Measurements from ENCODE around the gene DSC1. TPM values are rescaled to one million over a fixed set of nuclear protein-coding genes. Genes with fewer than 3 reads are reported as not detected.

DSC1 gene
- total RNA-seq, 1 experiment from 2014 or later: not detected

DNA sequence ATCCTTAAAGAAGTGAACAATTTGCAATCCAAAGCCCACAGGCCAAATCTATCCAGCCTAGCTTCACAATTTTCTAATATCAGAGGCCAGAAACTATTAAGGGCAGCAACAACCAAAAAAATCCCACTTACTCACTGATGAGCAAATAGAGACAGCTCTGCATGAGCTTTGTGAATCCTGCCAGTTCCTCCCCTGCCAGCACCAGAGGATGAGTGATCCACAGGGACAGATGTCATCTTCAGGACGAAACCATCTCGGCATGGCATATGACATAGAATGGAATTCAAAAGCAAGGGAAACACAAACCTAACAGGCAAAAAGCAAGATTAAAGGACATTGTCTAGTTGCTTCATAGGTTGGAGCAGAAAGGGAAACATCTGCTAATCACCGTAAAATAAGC, 58.2 kb downstream of the DSC1 start (continued):
- TF ChIP-seq, protein P1, sequence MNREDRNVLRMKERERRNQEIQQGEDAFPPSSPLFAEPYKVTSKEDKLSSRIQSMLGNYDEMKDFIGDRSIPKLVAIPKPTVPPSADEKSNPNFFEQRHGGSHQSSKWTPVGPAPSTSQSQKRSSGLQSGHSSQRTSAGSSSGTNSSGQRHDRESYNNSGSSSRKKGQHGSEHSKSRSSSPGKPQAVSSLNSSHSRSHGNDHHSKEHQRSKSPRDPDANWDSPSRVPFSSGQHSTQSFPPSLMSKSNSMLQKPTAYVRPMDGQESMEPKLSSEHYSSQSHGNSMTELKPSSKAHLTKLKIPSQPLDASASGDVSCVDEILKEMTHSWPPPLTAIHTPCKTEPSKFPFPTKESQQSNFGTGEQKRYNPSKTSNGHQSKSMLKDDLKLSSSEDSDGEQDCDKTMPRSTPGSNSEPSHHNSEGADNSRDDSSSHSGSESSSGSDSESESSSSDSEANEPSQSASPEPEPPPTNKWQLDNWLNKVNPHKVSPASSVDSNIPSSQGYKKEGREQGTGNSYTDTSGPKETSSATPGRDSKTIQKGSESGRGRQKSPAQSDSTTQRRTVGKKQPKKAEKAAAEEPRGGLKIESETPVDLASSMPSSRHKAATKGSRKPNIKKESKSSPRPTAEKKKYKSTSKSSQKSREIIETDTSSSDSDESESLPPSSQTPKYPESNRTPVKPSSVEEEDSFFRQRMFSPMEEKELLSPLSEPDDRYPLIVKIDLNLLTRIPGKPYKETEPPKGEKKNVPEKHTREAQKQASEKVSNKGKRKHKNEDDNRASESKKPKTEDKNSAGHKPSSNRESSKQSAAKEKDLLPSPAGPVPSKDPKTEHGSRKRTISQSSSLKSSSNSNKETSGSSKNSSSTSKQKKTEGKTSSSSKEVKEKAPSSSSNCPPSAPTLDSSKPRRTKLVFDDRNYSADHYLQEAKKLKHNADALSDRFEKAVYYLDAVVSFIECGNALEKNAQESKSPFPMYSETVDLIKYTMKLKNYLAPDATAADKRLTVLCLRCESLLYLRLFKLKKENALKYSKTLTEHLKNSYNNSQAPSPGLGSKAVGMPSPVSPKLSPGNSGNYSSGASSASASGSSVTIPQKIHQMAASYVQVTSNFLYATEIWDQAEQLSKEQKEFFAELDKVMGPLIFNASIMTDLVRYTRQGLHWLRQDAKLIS (CRISPR knock-in tag; IDR thresholded peaks at IDR 0.05; ENCODE audit: borderline replicate concordance): no peak
- TF ChIP-seq, protein P2, sequence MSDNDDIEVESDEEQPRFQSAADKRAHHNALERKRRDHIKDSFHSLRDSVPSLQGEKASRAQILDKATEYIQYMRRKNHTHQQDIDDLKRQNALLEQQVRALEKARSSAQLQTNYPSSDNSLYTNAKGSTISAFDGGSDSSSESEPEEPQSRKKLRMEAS (CRISPR knock-in tag; IDR thresholded peaks at IDR 0.05): no peak

DNA sequence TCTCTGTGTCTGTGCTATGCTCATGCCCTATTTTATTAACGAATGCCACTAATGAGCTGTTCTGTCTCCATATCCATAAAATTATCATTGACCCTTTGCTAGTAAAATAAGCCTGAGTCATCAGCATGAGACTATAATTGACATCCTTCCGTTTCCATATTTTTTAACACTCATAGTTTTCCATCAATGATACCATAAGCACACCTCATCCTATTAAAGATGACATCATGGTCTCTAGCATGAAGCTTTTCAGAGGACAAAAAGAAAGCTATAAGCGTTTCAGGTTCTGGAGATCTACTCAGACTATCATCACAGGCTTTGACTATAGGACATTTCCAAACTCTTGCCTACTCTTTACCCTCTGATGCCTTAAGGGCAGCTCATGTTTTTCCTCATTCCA, 59.2 kb downstream of the DSC1 start:
- Mint-ChIP-seq H3K4me1 (peaks cover 32% of the 10 kb centered on the region), H3K27ac (no peak overlapping the region), H3K4me3 (peak overlapping the region; percentile 87; the same call in 1 of the 2 replicates), H3K27me3 (ENCODE audit: low read depth) (no peaks in the 10 kb centered on the region), H3K9me3 (no peaks in the 10 kb centered on the region), H3K36me3 (no peaks in the 10 kb centered on the region)
- TF ChIP-seq, protein P2 (CRISPR knock-in tag; IDR thresholded peaks at IDR 0.05): no peak
- TF ChIP-seq, protein P3, sequence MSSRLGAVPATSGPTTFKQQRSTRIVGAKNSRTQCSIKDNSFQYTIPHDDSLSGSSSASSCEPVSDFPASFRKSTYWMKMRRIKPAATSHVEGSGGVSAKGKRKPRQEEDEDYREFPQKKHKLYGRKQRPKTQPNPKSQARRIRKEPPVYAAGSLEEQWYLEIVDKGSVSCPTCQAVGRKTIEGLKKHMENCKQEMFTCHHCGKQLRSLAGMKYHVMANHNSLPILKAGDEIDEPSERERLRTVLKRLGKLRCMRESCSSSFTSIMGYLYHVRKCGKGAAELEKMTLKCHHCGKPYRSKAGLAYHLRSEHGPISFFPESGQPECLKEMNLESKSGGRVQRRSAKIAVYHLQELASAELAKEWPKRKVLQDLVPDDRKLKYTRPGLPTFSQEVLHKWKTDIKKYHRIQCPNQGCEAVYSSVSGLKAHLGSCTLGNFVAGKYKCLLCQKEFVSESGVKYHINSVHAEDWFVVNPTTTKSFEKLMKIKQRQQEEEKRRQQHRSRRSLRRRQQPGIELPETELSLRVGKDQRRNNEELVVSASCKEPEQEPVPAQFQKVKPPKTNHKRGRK (CRISPR knock-in tag; IDR thresholded peaks at IDR 0.05; ENCODE audit: borderline replicate concordance): no peak
- TF ChIP-seq, protein P4, sequence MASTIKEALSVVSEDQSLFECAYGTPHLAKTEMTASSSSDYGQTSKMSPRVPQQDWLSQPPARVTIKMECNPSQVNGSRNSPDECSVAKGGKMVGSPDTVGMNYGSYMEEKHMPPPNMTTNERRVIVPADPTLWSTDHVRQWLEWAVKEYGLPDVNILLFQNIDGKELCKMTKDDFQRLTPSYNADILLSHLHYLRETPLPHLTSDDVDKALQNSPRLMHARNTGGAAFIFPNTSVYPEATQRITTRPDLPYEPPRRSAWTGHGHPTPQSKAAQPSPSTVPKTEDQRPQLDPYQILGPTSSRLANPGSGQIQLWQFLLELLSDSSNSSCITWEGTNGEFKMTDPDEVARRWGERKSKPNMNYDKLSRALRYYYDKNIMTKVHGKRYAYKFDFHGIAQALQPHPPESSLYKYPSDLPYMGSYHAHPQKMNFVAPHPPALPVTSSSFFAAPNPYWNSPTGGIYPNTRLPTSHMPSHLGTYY (CRISPR knock-in tag; IDR thresholded peaks at IDR 0.05): no peak
- TF ChIP-seq, protein P5, sequence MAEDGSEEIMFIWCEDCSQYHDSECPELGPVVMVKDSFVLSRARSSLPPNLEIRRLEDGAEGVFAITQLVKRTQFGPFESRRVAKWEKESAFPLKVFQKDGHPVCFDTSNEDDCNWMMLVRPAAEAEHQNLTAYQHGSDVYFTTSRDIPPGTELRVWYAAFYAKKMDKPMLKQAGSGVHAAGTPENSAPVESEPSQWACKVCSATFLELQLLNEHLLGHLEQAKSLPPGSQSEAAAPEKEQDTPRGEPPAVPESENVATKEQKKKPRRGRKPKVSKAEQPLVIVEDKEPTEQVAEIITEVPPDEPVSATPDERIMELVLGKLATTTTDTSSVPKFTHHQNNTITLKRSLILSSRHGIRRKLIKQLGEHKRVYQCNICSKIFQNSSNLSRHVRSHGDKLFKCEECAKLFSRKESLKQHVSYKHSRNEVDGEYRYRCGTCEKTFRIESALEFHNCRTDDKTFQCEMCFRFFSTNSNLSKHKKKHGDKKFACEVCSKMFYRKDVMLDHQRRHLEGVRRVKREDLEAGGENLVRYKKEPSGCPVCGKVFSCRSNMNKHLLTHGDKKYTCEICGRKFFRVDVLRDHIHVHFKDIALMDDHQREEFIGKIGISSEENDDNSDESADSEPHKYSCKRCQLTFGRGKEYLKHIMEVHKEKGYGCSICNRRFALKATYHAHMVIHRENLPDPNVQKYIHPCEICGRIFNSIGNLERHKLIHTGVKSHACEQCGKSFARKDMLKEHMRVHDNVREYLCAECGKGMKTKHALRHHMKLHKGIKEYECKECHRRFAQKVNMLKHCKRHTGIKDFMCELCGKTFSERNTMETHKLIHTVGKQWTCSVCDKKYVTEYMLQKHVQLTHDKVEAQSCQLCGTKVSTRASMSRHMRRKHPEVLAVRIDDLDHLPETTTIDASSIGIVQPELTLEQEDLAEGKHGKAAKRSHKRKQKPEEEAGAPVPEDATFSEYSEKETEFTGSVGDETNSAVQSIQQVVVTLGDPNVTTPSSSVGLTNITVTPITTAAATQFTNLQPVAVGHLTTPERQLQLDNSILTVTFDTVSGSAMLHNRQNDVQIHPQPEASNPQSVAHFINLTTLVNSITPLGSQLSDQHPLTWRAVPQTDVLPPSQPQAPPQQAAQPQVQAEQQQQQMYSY (CRISPR knock-in tag; IDR thresholded peaks at IDR 0.05): no peak
- no peak for ATAC-seq
- POLR2A ChIA-PET: no interaction called here
- CTCF ChIA-PET: no interaction called here
- DNase-seq (ENCODE audit: low spot score): no peak

DNA sequence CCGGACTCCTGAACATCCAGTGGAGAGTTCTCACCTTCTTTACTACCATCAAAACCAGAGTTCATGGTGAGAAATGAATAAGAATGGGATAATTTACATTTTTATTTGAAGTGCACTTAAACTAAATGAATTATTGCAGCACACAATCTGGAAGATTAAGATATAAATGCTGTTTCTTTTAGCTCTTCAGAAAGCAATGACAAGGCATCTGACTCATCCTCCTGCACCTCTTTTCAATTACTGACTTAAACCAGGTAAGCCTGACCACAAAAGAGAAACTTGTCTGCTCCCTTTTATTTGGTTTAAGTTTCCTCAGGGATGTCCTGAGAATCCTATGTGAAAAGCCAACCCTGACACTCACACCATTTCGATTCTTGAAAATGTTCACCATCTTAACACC, 59.7 kb downstream of the DSC1 start:
- H3K27ac Mint-ChIP-seq: no peak overlapping the region; the same call in 1 of the 2 replicates
- ATAC-seq: no peak
- H3K4me3 Mint-ChIP-seq: peak overlapping the region; percentile 87
- H3K27me3 Mint-ChIP-seq (ENCODE audit: low read depth): no peaks in the 10 kb centered on the region
- DNase-seq (ENCODE audit: low spot score): no peak
- POLR2A ChIA-PET: interaction anchor here (0.8 kb wide), 1 partner anchor 102 kb away, joined by 3 read pairs; no protein-coding TSS in a partner anchor
- no peaks in the 10 kb centered on the region for H3K36me3 Mint-ChIP-seq
- CTCF ChIA-PET: no interaction called here
- H3K4me1 Mint-ChIP-seq: peaks cover 32% of the 10 kb centered on the region
- H3K9me3 Mint-ChIP-seq: no peaks in the 10 kb centered on the region
- TF ChIP-seq IRF2 (CRISPR knock-in tag; IDR thresholded peaks at IDR 0.05; ENCODE audit: borderline replicate concordance, low read depth): no peak
- TF ChIP-seq, protein P6, sequence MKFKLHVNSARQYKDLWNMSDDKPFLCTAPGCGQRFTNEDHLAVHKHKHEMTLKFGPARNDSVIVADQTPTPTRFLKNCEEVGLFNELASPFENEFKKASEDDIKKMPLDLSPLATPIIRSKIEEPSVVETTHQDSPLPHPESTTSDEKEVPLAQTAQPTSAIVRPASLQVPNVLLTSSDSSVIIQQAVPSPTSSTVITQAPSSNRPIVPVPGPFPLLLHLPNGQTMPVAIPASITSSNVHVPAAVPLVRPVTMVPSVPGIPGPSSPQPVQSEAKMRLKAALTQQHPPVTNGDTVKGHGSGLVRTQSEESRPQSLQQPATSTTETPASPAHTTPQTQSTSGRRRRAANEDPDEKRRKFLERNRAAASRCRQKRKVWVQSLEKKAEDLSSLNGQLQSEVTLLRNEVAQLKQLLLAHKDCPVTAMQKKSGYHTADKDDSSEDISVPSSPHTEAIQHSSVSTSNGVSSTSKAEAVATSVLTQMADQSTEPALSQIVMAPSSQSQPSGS (CRISPR knock-in tag; IDR thresholded peaks at IDR 0.05; ENCODE audit: borderline replicate concordance, low read depth): no peak
- TF ChIP-seq, protein P7, sequence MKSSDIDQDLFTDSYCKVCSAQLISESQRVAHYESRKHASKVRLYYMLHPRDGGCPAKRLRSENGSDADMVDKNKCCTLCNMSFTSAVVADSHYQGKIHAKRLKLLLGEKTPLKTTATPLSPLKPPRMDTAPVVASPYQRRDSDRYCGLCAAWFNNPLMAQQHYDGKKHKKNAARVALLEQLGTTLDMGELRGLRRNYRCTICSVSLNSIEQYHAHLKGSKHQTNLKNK (CRISPR knock-in tag; IDR thresholded peaks at IDR 0.05): no peak
- TF ChIP-seq JUN (CRISPR knock-in tag; IDR thresholded peaks at IDR 0.05): no peak
- no peak for TF ChIP-seq SOX15 (CRISPR knock-in tag; IDR thresholded peaks at IDR 0.05)
- TF ChIP-seq, protein P8, sequence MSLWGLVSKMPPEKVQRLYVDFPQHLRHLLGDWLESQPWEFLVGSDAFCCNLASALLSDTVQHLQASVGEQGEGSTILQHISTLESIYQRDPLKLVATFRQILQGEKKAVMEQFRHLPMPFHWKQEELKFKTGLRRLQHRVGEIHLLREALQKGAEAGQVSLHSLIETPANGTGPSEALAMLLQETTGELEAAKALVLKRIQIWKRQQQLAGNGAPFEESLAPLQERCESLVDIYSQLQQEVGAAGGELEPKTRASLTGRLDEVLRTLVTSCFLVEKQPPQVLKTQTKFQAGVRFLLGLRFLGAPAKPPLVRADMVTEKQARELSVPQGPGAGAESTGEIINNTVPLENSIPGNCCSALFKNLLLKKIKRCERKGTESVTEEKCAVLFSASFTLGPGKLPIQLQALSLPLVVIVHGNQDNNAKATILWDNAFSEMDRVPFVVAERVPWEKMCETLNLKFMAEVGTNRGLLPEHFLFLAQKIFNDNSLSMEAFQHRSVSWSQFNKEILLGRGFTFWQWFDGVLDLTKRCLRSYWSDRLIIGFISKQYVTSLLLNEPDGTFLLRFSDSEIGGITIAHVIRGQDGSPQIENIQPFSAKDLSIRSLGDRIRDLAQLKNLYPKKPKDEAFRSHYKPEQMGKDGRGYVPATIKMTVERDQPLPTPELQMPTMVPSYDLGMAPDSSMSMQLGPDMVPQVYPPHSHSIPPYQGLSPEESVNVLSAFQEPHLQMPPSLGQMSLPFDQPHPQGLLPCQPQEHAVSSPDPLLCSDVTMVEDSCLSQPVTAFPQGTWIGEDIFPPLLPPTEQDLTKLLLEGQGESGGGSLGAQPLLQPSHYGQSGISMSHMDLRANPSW (CRISPR knock-in tag; conservative IDR thresholded peaks at IDR 0.05; ENCODE audit: low read depth): no peak
- TF ChIP-seq CREM (CRISPR knock-in tag; IDR thresholded peaks at IDR 0.05): no peak
- TF ChIP-seq NR1H2 (CRISPR knock-in tag; IDR thresholded peaks at IDR 0.05): no peak
- TF ChIP-seq NFATC4 (CRISPR knock-in tag; IDR thresholded peaks at IDR 0.05): no peak
- TF ChIP-seq ZNF396 (CRISPR knock-in tag; IDR thresholded peaks at IDR 0.05; ENCODE audit: borderline replicate concordance): no peak
- no peak for TF ChIP-seq SMAD3 (CRISPR knock-in tag; IDR thresholded peaks at IDR 0.05; ENCODE audit: borderline replicate concordance)
- no peak for TF ChIP-seq HMGA2 (CRISPR knock-in tag; IDR thresholded peaks at IDR 0.05)
